Measurements from ENCODE around the gene HBG1.

DNA sequence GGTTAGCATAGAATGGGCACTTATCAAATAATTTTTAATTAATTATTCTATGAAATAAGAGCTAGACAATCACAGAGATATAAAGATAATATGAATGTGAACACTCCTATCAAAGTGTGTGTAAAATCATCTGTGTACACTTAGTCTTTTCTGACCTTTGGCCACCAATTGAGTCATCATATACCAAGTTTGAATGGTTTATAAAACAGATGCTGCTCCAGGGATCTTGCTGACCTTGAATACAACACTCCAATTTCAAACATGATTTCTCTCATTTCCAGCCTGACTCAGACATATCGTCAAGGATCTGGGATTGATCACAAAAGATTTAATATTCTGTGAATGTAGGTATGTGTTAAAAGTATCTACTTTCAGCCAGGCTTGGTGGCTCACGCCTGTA, 46.3 kb downstream of the HBG1 start:
- TF ChIP-seq POLR2A (IDR thresholded peaks at IDR 0.05; ENCODE audit: low read depth, low read length) (no peak), EP300 (IDR thresholded peaks at IDR 0.05; ENCODE audit: borderline replicate concordance in 1 of 2, control insufficient read depth in 1 of 2, low read depth in 2 of 2, low read length in 2 of 2) (no peak), TAF1 (IDR thresholded peaks at IDR 0.05; ENCODE audit: borderline replicate concordance, low read depth, low read length) (no peak), PAX5 (IDR thresholded peaks at IDR 0.05; ENCODE audit: borderline replicate concordance, low read depth, low read length) (no peak), YBX1 (IDR thresholded peaks at IDR 0.05) (no peak), BRCA1 (IDR thresholded peaks at IDR 0.05; ENCODE audit: low read depth, low read length) (no peak), ETV6 (conservative IDR thresholded peaks at IDR 0.05 in 1 of 2, IDR thresholded peaks at IDR 0.05 in 1 of 2; ENCODE audit: borderline replicate concordance in 1 of 2, low read depth in 1 of 2) (no peak), CREB1 (IDR thresholded peaks at IDR 0.05; ENCODE audit: low read depth) (no peak), TBL1XR1 (IDR thresholded peaks at IDR 0.05; ENCODE audit: low read depth, low read length) (no peak), RCOR1 (conservative IDR thresholded peaks at IDR 0.05; ENCODE audit: low read depth, low read length) (no peak), JUND (IDR thresholded peaks at IDR 0.05; ENCODE audit: low read depth, low read length) (no peak), POU2F2 (IDR thresholded peaks at IDR 0.05; ENCODE audit: borderline replicate concordance, low read depth, low read length) (no peak)
- TF ChIP-seq, protein P1, sequence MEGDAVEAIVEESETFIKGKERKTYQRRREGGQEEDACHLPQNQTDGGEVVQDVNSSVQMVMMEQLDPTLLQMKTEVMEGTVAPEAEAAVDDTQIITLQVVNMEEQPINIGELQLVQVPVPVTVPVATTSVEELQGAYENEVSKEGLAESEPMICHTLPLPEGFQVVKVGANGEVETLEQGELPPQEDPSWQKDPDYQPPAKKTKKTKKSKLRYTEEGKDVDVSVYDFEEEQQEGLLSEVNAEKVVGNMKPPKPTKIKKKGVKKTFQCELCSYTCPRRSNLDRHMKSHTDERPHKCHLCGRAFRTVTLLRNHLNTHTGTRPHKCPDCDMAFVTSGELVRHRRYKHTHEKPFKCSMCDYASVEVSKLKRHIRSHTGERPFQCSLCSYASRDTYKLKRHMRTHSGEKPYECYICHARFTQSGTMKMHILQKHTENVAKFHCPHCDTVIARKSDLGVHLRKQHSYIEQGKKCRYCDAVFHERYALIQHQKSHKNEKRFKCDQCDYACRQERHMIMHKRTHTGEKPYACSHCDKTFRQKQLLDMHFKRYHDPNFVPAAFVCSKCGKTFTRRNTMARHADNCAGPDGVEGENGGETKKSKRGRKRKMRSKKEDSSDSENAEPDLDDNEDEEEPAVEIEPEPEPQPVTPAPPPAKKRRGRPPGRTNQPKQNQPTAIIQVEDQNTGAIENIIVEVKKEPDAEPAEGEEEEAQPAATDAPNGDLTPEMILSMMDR (IDR thresholded peaks at IDR 0.05 in 2 of 3, conservative IDR thresholded peaks at IDR 0.05 in 1 of 3; ENCODE audit: control insufficient read depth in 2 of 3, extremely low read depth in 1 of 3, insufficient read depth in 1 of 3, low read depth in 3 of 3, low read length in 3 of 3), result no peak
- TF ChIP-seq, protein P2, sequence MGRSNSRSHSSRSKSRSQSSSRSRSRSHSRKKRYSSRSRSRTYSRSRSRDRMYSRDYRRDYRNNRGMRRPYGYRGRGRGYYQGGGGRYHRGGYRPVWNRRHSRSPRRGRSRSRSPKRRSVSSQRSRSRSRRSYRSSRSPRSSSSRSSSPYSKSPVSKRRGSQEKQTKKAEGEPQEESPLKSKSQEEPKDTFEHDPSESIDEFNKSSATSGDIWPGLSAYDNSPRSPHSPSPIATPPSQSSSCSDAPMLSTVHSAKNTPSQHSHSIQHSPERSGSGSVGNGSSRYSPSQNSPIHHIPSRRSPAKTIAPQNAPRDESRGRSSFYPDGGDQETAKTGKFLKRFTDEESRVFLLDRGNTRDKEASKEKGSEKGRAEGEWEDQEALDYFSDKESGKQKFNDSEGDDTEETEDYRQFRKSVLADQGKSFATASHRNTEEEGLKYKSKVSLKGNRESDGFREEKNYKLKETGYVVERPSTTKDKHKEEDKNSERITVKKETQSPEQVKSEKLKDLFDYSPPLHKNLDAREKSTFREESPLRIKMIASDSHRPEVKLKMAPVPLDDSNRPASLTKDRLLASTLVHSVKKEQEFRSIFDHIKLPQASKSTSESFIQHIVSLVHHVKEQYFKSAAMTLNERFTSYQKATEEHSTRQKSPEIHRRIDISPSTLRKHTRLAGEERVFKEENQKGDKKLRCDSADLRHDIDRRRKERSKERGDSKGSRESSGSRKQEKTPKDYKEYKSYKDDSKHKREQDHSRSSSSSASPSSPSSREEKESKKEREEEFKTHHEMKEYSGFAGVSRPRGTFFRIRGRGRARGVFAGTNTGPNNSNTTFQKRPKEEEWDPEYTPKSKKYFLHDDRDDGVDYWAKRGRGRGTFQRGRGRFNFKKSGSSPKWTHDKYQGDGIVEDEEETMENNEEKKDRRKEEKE (IDR thresholded peaks at IDR 0.05), result no peak

Data from GM12878 (cell line).